CD14-positive monocyte (primary cell): Measurements from ENCODE around the gene SPRING1. TPM values are rescaled to one million over a fixed set of nuclear protein-coding genes. Genes with fewer than 3 reads are reported as not detected.

Source experiments
- DNase-seq, 3 donors: peaks; one replicate each; pipeline ENCODE4 v3.0.0-alpha.2; 2011 to 2022
- H2AFZ ChIP-seq: 2 replicates; pipeline ENCODE4 v1.6.0; 2012; ENCODE audit warnings: mild to moderate bottlenecking, low read depth, low read length, inconsistent platforms; ENCODE audit not compliant: insufficient read depth, poor library complexity, severe bottlenecking
- H3K27ac ChIP-seq, 2 donors: 1 replicate in 1 of 2; 2 replicates in 1 of 2; pipeline ENCODE4 v1.5.1; 2012 to 2013; ENCODE audit warnings: low read length in 2 of 2, control low read depth in 1 of 2, inconsistent platforms in 1 of 2, low read depth in 1 of 2, mild to moderate bottlenecking in 1 of 2
- H3K27me3 ChIP-seq, 2 donors: one replicate each; pipeline versions ENCODE4 v1.6.0 to v1.6.1; 2011 to 2013; ENCODE audit warnings: low read length in 2 of 2; ENCODE audit not compliant: control insufficient read depth in 2 of 2, insufficient read depth in 2 of 2
- H3K36me3 ChIP-seq, 2 donors: replicated peaks in 1 of 2; 1 replicate in 1 of 2; 2 replicates in 1 of 2; pipeline versions ENCODE4 v1.5.1 to v1.6.1; 2012 to 2013; ENCODE audit warnings: low read length in 2 of 2, control low read depth in 1 of 2, inconsistent platforms in 1 of 2, mild to moderate bottlenecking in 1 of 2; ENCODE audit not compliant: insufficient read depth in 2 of 2, control insufficient read depth in 1 of 2
- H3K4me1 ChIP-seq, 2 donors: 1 replicate in 1 of 2; 2 replicates in 1 of 2; pipeline versions ENCODE4 v1.5.1 to v1.6.1; 2012 to 2013; ENCODE audit warnings: low read length in 2 of 2, control low read depth in 1 of 2, inconsistent platforms in 1 of 2, mild to moderate bottlenecking in 1 of 2, moderate library complexity in 1 of 2; ENCODE audit not compliant: insufficient read depth in 2 of 2, control insufficient read depth in 1 of 2
- H3K4me2 ChIP-seq: replicated peaks from 2 replicates; pipeline ENCODE3; 2012; ENCODE audit warnings: low read length, moderate library complexity, mild to moderate bottlenecking; ENCODE audit not compliant: poor library complexity, severe bottlenecking; ENCODE audit errors: extremely low read depth
- H3K4me3 ChIP-seq, 3 experiments: fragments of 200-600 bp in 1 of 3; sonication (generic) in 1 of 3; replicated peaks in 1 of 3; 1 replicate in 2 of 3; 2 replicates in 1 of 3; pipeline ENCODE4 v1.5.1; 2011 to 2013; ENCODE audit warnings: low read length in 3 of 3, mild to moderate bottlenecking in 3 of 3, control low read depth in 2 of 3, low read depth in 2 of 3, inconsistent platforms in 1 of 3, moderate library complexity in 1 of 3
- H3K79me2 ChIP-seq: 2 replicates; pipeline ENCODE4 v1.6.0; 2012; ENCODE audit warnings: mild to moderate bottlenecking, control low read depth, inconsistent platforms, low read length, moderate library complexity; ENCODE audit not compliant: insufficient read depth
- H3K9ac ChIP-seq: 2 replicates; pipeline ENCODE4 v1.6.0; 2017; ENCODE audit warnings: low read length, mild to moderate bottlenecking; ENCODE audit not compliant: insufficient read depth, poor library complexity, severe bottlenecking
- H3K9me3 ChIP-seq, 2 donors: replicated peaks in 1 of 2; 1 replicate in 1 of 2; 2 replicates in 1 of 2; pipeline versions ENCODE4 v1.5.1 to v1.6.1; 2012 to 2013; ENCODE audit warnings: low read length in 2 of 2, control low read depth in 1 of 2; ENCODE audit not compliant: control insufficient read depth in 1 of 2, insufficient read depth in 1 of 2
- H4K20me1 ChIP-seq: 2 replicates; pipeline ENCODE4 v1.6.0; 2012; ENCODE audit warnings: mild to moderate bottlenecking, low read length, control low read depth, moderate library complexity; ENCODE audit not compliant: insufficient read depth
- H3K27ac Mint-ChIP-seq, 7 donors: one replicate each; pipeline ENCODE4 v1.8.0; 2020; ENCODE audit warnings: mild to moderate bottlenecking in 7 of 7, mixed read lengths in 7 of 7, moderate library complexity in 6 of 7, inconsistent platforms in 2 of 7
- H3K27me3 Mint-ChIP-seq, 3 donors: one replicate each; pipeline ENCODE4 v1.8.0; 2021 to 2022; ENCODE audit warnings: low read depth in 3 of 3, mild to moderate bottlenecking in 3 of 3, mixed read lengths in 3 of 3, moderate library complexity in 3 of 3, inconsistent platforms in 1 of 3
- H3K36me3 Mint-ChIP-seq, 2 donors: one replicate each; pipeline ENCODE4 v1.8.0; 2020; ENCODE audit warnings: mixed read lengths in 2 of 2, inconsistent platforms in 1 of 2, mild to moderate bottlenecking in 1 of 2
- H3K4me1 Mint-ChIP-seq: one replicate; pipeline ENCODE4 v1.8.0; 2020; ENCODE audit warnings: mild to moderate bottlenecking, mixed read lengths
- H3K4me3 Mint-ChIP-seq, 2 donors: one replicate each; pipeline ENCODE4 v1.8.0; 2020; ENCODE audit warnings: mild to moderate bottlenecking in 2 of 2, mixed read lengths in 2 of 2, moderate library complexity in 1 of 2
- H3K9me3 Mint-ChIP-seq, 7 donors: one replicate each; pipeline ENCODE4 v1.8.0; 2020 to 2022; ENCODE audit warnings: mixed read lengths in 7 of 7, mild to moderate bottlenecking in 6 of 7, moderate library complexity in 6 of 7, inconsistent platforms in 2 of 7
- WGBS: methylation state at CpG from one replicate; pipeline ENCODE4 v1.1.5; 2013; ENCODE audit warnings: missing lambda C conversion rate; ENCODE audit not compliant: insufficient coverage; 5-methylcytosine and 5-hydroxymethylcytosine counted together
- intact Hi-C, 2 donors: fragments of 100-400 bp; cut with micrococcal nuclease; formaldehyde crosslinking; loops; one replicate each; pipeline versions ENCODE4 v1.15.0 to v1.15.1; 2023
- polyA plus RNA-seq, 3 donors: library from polyadenylated mRNA; depleted of rRNA in 1 of 3; unstranded in 2 of 3; stranded (reverse) in 1 of 3; fragments of 300-500 nt in 2 of 3; fragments of >200 nt in 1 of 3; fragmentation: Illumina TruSeq in 2 of 3; gene quantifications; 1 replicate in 2 of 3; 2 replicates in 1 of 3; pipeline ENCODE4 v1.2.3, GENCODE V29; 2012 to 2021
- TF ChIP-seq, protein P1 (sequence below): fragments of 200-600 bp; IDR thresholded peaks from one replicate; pipeline ENCODE4 v1.8.0; 2022; ENCODE audit warnings: antibody characterized with exemption, mild to moderate bottlenecking

SPRING1 gene
- polyA plus RNA-seq, 3 donors: 6.3 to 19.3 (median 15.6) TPM

DNA sequence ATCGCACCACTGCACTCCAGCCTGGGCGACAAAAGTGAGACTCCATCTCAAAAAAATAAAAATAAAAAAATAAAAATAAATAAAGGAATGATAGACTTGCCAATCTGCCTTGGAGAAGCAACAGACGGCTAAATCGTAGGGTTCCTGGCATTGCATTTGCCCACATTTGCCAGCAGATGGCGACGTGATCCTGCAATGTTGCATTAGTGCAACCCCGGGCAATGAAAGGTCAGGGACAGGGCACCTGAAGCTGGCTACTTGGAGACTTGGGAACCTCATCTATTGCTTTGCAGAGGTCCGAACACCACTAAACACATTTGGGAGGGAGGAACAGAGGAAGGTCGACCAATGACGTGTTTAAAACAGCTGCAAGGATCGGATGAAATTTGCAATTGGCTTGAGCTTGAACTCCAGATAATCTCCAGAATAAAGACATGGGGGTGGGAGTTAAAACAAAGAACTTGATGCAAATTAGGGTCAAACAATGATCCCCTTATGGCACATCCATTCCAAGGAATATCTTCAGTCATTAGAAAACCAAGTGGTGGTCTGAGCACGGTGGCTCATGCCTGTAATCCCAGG is 34.6 kb downstream of the SPRING1 start:
- Histone ChIP-seq H3K36me3 (no peaks in the 10 kb centered on the region), H3K4me2 (no peak overlapping the region), H3K4me1 (no peaks in the 10 kb centered on the region), H3K9ac (no peak overlapping the region), H3K27ac (no peak overlapping the region), H4K20me1 (no peaks in the 10 kb centered on the region), H3K79me2 (no peaks in the 10 kb centered on the region), H3K27me3 (no peaks in the 10 kb centered on the region), H3K9me3 (no peaks in the 10 kb centered on the region), H2AFZ (no peak overlapping the region), H3K4me3 (no peak overlapping the region)
- TF ChIP-seq, protein P1, sequence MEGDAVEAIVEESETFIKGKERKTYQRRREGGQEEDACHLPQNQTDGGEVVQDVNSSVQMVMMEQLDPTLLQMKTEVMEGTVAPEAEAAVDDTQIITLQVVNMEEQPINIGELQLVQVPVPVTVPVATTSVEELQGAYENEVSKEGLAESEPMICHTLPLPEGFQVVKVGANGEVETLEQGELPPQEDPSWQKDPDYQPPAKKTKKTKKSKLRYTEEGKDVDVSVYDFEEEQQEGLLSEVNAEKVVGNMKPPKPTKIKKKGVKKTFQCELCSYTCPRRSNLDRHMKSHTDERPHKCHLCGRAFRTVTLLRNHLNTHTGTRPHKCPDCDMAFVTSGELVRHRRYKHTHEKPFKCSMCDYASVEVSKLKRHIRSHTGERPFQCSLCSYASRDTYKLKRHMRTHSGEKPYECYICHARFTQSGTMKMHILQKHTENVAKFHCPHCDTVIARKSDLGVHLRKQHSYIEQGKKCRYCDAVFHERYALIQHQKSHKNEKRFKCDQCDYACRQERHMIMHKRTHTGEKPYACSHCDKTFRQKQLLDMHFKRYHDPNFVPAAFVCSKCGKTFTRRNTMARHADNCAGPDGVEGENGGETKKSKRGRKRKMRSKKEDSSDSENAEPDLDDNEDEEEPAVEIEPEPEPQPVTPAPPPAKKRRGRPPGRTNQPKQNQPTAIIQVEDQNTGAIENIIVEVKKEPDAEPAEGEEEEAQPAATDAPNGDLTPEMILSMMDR: peak; percentile 94
- peak; percentile 50 to 64 (median 63) for DNase-seq
- Mint-ChIP-seq H3K4me3 (no peak overlapping the region), H3K9me3 (no peaks in the 10 kb centered on the region), H3K27ac (no peak overlapping the region), H3K27me3 (peaks cover 0 to 5% (median 0%) of the 10 kb centered on the region in 3 donors), H3K36me3 (no peaks in the 10 kb centered on the region), H3K4me1 (peaks cover 2% of the 10 kb centered on the region)
- intact Hi-C loops: loop anchor here in 1 of 2 donors (10.0 kb wide), 1 partner anchor 709 kb away; no protein-coding TSS in a partner anchor
- WGBS: 26% methylated on average over 10 of the region's 12 CpGs

DNA sequence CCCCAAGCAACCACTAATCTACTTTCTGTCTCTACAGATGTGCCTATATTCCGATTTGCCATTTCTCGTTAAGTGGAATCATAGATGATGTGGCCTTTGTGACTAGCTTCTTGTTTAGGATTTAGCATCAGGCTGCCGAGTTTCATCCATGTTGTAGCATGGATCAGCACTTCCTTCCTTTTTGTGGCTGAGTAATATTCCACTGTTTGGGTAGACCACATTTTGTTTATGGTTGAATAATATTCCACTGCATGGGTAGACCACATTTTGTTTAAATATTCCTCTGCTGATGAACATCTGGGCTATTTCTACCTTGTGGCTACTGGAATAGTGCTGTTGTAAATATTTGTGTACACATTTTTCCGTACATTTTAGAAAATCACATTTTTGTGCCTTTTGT is 36.4 kb downstream of the SPRING1 start:
- TF ChIP-seq, protein P1: no peak
- no peaks in the 10 kb centered on the region for H3K9me3 ChIP-seq
- no peak overlapping the region for H3K4me2 ChIP-seq
- H3K9ac ChIP-seq: no peak overlapping the region
- Mint-ChIP-seq H3K9me3 (no peaks in the 10 kb centered on the region), H3K36me3 (no peaks in the 10 kb centered on the region), H3K27me3 (peaks cover 0 to 2% (median 0%) of the 10 kb centered on the region in 3 donors), H3K27ac (no peak overlapping the region), H3K4me3 (no peak overlapping the region), H3K4me1 (peaks cover 4% of the 10 kb centered on the region)
- H3K27me3 ChIP-seq: no peaks in the 10 kb centered on the region
- H3K27ac ChIP-seq: no peak overlapping the region
- intact Hi-C loops: loop anchor here in 1 of 2 donors (10.0 kb wide), 1 partner anchor 707 kb away; no protein-coding TSS in a partner anchor
- no peaks in the 10 kb centered on the region for H4K20me1 ChIP-seq
- no peaks in the 10 kb centered on the region for H3K36me3 ChIP-seq
- no peak overlapping the region for H2AFZ ChIP-seq
- no peaks in the 10 kb centered on the region for H3K4me1 ChIP-seq
- WGBS: 57% methylated on average over 1 of the region's 4 CpGs
- H3K79me2 ChIP-seq: no peaks in the 10 kb centered on the region
- no peak for DNase-seq
- H3K4me3 ChIP-seq: no peak overlapping the region
